Fibroblast of lung (primary cell): ENCODE measurements around the gene RBFOX1. TPM values are rescaled to one million over a fixed set of nuclear protein-coding genes. Genes with fewer than 3 reads are reported as not detected.

Experiments
- DNase-seq, 2 donors: peaks; one replicate each; pipeline versions ENCODE4 v3.0.0 to v3.0.0-alpha.2; 2010; ENCODE audit warnings: low read depth in 2 of 2
- H2AFZ ChIP-seq: 2 replicates; pipeline ENCODE4 v1.5.1; 2012; ENCODE audit warnings: low read length, control low read depth, inconsistent platforms
- H3K27ac ChIP-seq: 2 replicates; pipeline ENCODE4 v1.5.1; 2011; ENCODE audit warnings: low read length, control low read depth; ENCODE audit not compliant: insufficient read depth
- H3K27me3 ChIP-seq: 2 replicates; pipeline ENCODE4 v1.5.1; 2011; ENCODE audit warnings: mild to moderate bottlenecking, low read length; ENCODE audit not compliant: control insufficient read depth, insufficient read depth
- H3K36me3 ChIP-seq: 2 replicates; pipeline ENCODE4 v1.5.1; 2011; ENCODE audit warnings: low read length; ENCODE audit not compliant: control insufficient read depth, insufficient read depth
- H3K4me1 ChIP-seq: 2 replicates; pipeline ENCODE4 v1.5.1; 2011; ENCODE audit warnings: low read length; ENCODE audit not compliant: control insufficient read depth, insufficient read depth; ENCODE audit errors: extremely low read depth
- H3K4me2 ChIP-seq: 2 replicates; pipeline ENCODE4 v1.5.1; 2011; ENCODE audit warnings: low read length, control low read depth; ENCODE audit not compliant: insufficient read depth; ENCODE audit errors: extremely low read depth
- H3K4me3 ChIP-seq, 4 experiments: fragments of 200-600 bp in 1 of 4; sonication (generic) in 1 of 4; replicated peaks in 1 of 4; 2 replicates each; pipeline ENCODE4 v1.5.1; 2011 to 2016; ENCODE audit warnings: low read length in 4 of 4, low read depth in 3 of 4, mild to moderate bottlenecking in 3 of 4, control low read depth in 2 of 4, inconsistent platforms in 1 of 4, mixed read lengths in 1 of 4; ENCODE audit not compliant: insufficient read depth in 1 of 4; ENCODE audit errors: control extremely low read depth in 1 of 4
- H3K79me2 ChIP-seq: 2 replicates; pipeline ENCODE4 v1.5.1; 2012; ENCODE audit warnings: mild to moderate bottlenecking, low read length, inconsistent platforms; ENCODE audit not compliant: control insufficient read depth, insufficient read depth
- H3K9ac ChIP-seq: 2 replicates; pipeline ENCODE4 v1.5.1; 2011; ENCODE audit warnings: mild to moderate bottlenecking, low read length, control low read depth; ENCODE audit not compliant: insufficient read depth
- H3K9me3 ChIP-seq: 2 replicates; pipeline ENCODE4 v1.5.1; 2012; ENCODE audit warnings: low read depth, low read length; ENCODE audit not compliant: control insufficient read depth, insufficient read depth
- H4K20me1 ChIP-seq: 2 replicates; pipeline ENCODE4 v1.5.1; 2011; ENCODE audit warnings: low read length; ENCODE audit not compliant: control insufficient read depth, insufficient read depth; ENCODE audit errors: extremely low read depth
- CTCF ChIP-seq, 2 donors: IDR thresholded peaks in 1 of 2; conservative IDR thresholded peaks in 1 of 2; 1 replicate in 1 of 2; 2 replicates in 1 of 2; pipeline ENCODE4 v1.5.1; 2011 to 2012; ENCODE audit warnings: low read length in 2 of 2, control low read depth in 1 of 2, inconsistent platforms in 1 of 2, low read depth in 1 of 2, mild to moderate bottlenecking in 1 of 2
- EZH2 ChIP-seq: IDR thresholded peaks from 2 replicates; pipeline ENCODE4 v1.5.1; 2012; ENCODE audit warnings: low read length, control low read depth, mild to moderate bottlenecking; ENCODE audit errors: missing control alignments
- polyA plus RNA-seq, 2 donors: library from polyadenylated mRNA; depleted of rRNA in 1 of 2; stranded (reverse) in 1 of 2; unstranded in 1 of 2; fragments of >200 nt; gene quantifications; 2 replicates each; pipeline ENCODE4 v1.2.1, GENCODE V29; 2011 to 2012; ENCODE audit warnings: missing spikeins in 1 of 2
- total RNA-seq: library from RNA; depleted of rRNA; stranded (reverse); fragments of >200 nt; gene quantifications from 2 replicates; pipeline ENCODE4 v1.2.1, GENCODE V29; 2014

The RBFOX1 gene
- total and polyA plus RNA-seq, 2 donors (not counting 1 experiment from before 2014, with no cell fraction given), result not detected

DNA sequence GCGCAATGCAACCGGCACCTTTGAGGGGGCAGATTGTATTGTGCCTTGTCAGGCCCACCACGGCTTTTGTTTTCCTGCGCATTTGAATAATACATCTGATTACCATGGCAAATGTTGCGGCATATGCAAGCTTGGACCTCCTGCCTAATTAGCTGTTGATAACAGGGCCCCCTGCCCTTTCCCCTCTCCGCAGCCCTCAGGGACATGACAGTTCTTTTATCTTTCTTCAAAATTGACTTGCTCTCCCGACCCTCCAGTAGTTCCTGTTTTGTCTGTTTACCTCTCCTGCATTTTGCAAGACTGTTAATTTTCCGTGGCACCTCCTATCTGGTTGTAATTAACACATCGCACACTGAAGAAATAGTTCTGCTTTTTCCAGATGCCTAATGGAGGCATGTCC, 86.8 kb downstream of the RBFOX1 start:
- no peaks in the 10 kb centered on the region for H4K20me1 ChIP-seq
- H3K9me3 ChIP-seq, result no peaks in the 10 kb centered on the region
- DNase-seq, result no peak
- H3K4me1 ChIP-seq, result no peaks in the 10 kb centered on the region
- H3K36me3 ChIP-seq, result no peaks in the 10 kb centered on the region
- no peak overlapping the region for H3K27ac ChIP-seq
- no peak for TF ChIP-seq CTCF (conservative IDR thresholded peaks at IDR 0.05 in 1 of 2, IDR thresholded peaks at IDR 0.05 in 1 of 2; ENCODE audit: low read depth in 1 of 2, low read length in 2 of 2)
- TF ChIP-seq EZH2, result no peak
- H3K4me3 ChIP-seq, result no peak overlapping the region
- H3K4me2 ChIP-seq, result no peak overlapping the region
- no peaks in the 10 kb centered on the region for H3K27me3 ChIP-seq
- no peak overlapping the region for H3K9ac ChIP-seq
- H3K79me2 ChIP-seq, result no peaks in the 10 kb centered on the region
- no peak overlapping the region for H2AFZ ChIP-seq

DNA sequence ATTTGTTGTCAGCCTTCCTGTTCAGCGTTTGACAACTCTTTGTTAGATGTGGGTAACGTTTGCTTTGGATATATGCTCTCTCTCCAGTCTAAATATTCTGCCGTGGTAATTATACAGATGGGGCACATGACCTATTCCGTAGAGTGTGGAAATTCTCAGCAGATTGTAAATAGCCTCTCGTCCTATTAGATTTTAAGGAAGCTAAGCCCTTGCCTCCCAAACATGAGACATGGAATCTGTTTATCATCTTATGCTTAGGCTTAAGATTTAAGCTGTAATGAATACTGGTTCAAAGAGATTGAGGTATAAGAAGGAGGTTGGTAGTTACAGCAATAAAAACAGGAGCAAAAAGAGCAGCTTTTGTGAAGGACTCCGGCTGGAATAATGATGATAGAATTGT, 87.4 kb downstream of the RBFOX1 start:
- no peaks in the 10 kb centered on the region for H3K9me3 ChIP-seq
- no peaks in the 10 kb centered on the region for H3K36me3 ChIP-seq
- no peak for TF ChIP-seq CTCF (conservative IDR thresholded peaks at IDR 0.05 in 1 of 2, IDR thresholded peaks at IDR 0.05 in 1 of 2; ENCODE audit: low read depth in 1 of 2, low read length in 2 of 2)
- TF ChIP-seq EZH2, result no peak
- DNase-seq, result no peak
- H3K27ac ChIP-seq, result no peak overlapping the region
- H3K4me3 ChIP-seq, result no peak overlapping the region
- H3K79me2 ChIP-seq, result no peaks in the 10 kb centered on the region
- no peak overlapping the region for H3K4me2 ChIP-seq
- H3K9ac ChIP-seq, result no peak overlapping the region
- H4K20me1 ChIP-seq, result no peaks in the 10 kb centered on the region
- no peaks in the 10 kb centered on the region for H3K4me1 ChIP-seq
- H2AFZ ChIP-seq, result no peak overlapping the region
- H3K27me3 ChIP-seq, result no peaks in the 10 kb centered on the region

DNA sequence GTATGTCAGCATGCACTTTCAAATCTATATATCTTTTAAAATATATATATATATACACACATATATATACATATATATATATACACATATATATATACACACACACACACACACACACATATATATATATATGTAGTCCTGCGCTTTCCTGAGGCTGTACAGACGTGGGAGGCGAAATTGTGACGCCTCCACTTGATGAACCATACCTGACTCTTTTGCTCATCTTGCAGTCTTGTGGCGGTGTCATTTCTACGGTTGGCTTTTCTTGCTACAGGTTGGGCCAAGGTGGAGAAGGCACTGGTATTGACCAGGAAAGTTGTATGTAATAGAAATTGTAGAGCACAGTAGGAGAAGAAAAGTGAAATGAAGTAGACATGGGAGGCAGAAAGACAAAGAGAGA, 88.2 kb downstream of the RBFOX1 start:
- no peaks in the 10 kb centered on the region for H3K9me3 ChIP-seq
- H3K36me3 ChIP-seq, result no peaks in the 10 kb centered on the region
- no peak overlapping the region for H3K27ac ChIP-seq
- no peaks in the 10 kb centered on the region for H4K20me1 ChIP-seq
- no peak overlapping the region for H3K9ac ChIP-seq
- no peaks in the 10 kb centered on the region for H3K4me1 ChIP-seq
- H2AFZ ChIP-seq, result no peak overlapping the region
- H3K79me2 ChIP-seq, result no peaks in the 10 kb centered on the region
- no peak overlapping the region for H3K4me3 ChIP-seq
- TF ChIP-seq EZH2 (no peak), CTCF (conservative IDR thresholded peaks at IDR 0.05 in 1 of 2, IDR thresholded peaks at IDR 0.05 in 1 of 2; ENCODE audit: low read depth in 1 of 2, low read length in 2 of 2) (no peak)
- H3K4me2 ChIP-seq, result no peak overlapping the region
- no peak for DNase-seq
- H3K27me3 ChIP-seq, result no peaks in the 10 kb centered on the region
